K562 (cell line): ENCODE measurements around the gene USP19. TPM values are rescaled to one million over a fixed set of nuclear protein-coding genes. Genes with fewer than 3 reads are reported as not detected.

ENCODE experiments used
- ATAC-seq: fragments of 200-7000 bp; cut with Tn5 transposase; 3 replicates; pipeline ENCODE4 v1.9.1; 2020; ENCODE audit warnings: moderate library complexity
- BruUV-seq: library from RNA; stranded (reverse); fragments of 400-500 nt; replicated peaks from 2 replicates; lab custom pipeline; 2021; lab: Mats Ljungman, UMichigan
- CTCF ChIA-PET: fragments of 300-600 bp; formaldehyde crosslinking; extraction: SDS; loops from one replicate; lab custom pipeline; 2021; ENCODE audit warnings: low intra/inter-chr PET ratio; lab: Yijun Ruan, JAX
- POLR2A ChIA-PET: fragments of 300-600, 350-650 bp; sonication (Branson Sonifier 250); formaldehyde crosslinking; extraction: SDS; loops from one replicate; lab custom pipeline; 2021; ENCODE audit warnings: antibody characterized with exemption, inconsistent platforms; lab: Yijun Ruan, JAX
- DNase-seq, 4 experiments: peaks; one replicate each; pipeline versions ENCODE4 v3.0.0 to v3.0.0-alpha.2; 2011 to 2018; ENCODE audit warnings: low spot score in 3 of 4, mixed read lengths in 3 of 4; ENCODE audit errors: extremely low read depth in 1 of 4
- FAIRE-seq: peaks from 2 replicates; lab custom pipeline; 2011; peaks lifted over from hg19 to GRCh38; lab: Jason Lieb, UNC
- H2AFZ ChIP-seq: 2 replicates; pipeline ENCODE4 v1.6.0; 2011; ENCODE audit warnings: low read depth, low read length, control low read depth, inconsistent platforms
- H3K27ac ChIP-seq: fragments of 200-600 bp; 3 replicates; pipeline ENCODE4 v1.8.0; 2011; ENCODE audit warnings: low read depth, mild to moderate bottlenecking, control low read depth, inconsistent platforms, low read length, moderate library complexity, mixed read lengths; ENCODE audit errors: extremely low read depth
- H3K27me3 ChIP-seq, 2 experiments: fragments of 300-600 bp in 1 of 2; 2 replicates in 1 of 2; 3 replicates in 1 of 2; pipeline versions ENCODE4 v1.6.0 to v1.8.0; 2011; ENCODE audit warnings: inconsistent platforms in 2 of 2, low read length in 2 of 2, mild to moderate bottlenecking in 1 of 2, mixed read lengths in 1 of 2, moderate library complexity in 1 of 2; ENCODE audit not compliant: control insufficient read depth in 2 of 2, insufficient read depth in 2 of 2
- H3K36me3 ChIP-seq: fragments of 300-600 bp; 3 replicates; pipeline ENCODE4 v1.8.0; 2011; ENCODE audit warnings: mild to moderate bottlenecking, low read length, inconsistent platforms; ENCODE audit not compliant: control insufficient read depth, insufficient read depth
- H3K4me1 ChIP-seq, 2 experiments: fragments of 200-600 bp in 1 of 2; replicated peaks in 1 of 2; 2 replicates in 1 of 2; 3 replicates in 1 of 2; pipeline versions ENCODE4 v1.5.1 to v1.8.0; 2011; ENCODE audit warnings: inconsistent platforms in 2 of 2, low read length in 2 of 2, mild to moderate bottlenecking in 1 of 2, mixed read lengths in 1 of 2, moderate library complexity in 1 of 2; ENCODE audit not compliant: control insufficient read depth in 2 of 2, insufficient read depth in 2 of 2
- H3K4me2 ChIP-seq: 2 replicates; pipeline ENCODE4 v1.6.1; 2011; ENCODE audit warnings: low read length, control low read depth, inconsistent platforms, mixed read lengths; ENCODE audit not compliant: insufficient read depth
- H3K4me3 ChIP-seq: fragments of 200-600 bp; sonication (generic), shearing (Covaris generic); 2 replicates; pipeline ENCODE4 v1.5.1; 2016; ENCODE audit warnings: control low read depth, inconsistent platforms
- H3K79me2 ChIP-seq: fragments of 200-600 bp; 3 replicates; pipeline ENCODE4 v1.8.0; 2011; ENCODE audit warnings: low read length, inconsistent platforms; ENCODE audit not compliant: control insufficient read depth, insufficient read depth
- H3K9ac ChIP-seq, 2 experiments: 2 replicates each; pipeline versions ENCODE4 v1.6.0 to v1.6.1; 2011; ENCODE audit warnings: low read depth in 2 of 2, low read length in 2 of 2, control low read depth in 1 of 2, inconsistent platforms in 1 of 2, mild to moderate bottlenecking in 1 of 2, mixed read lengths in 1 of 2; ENCODE audit not compliant: insufficient read depth in 1 of 2
- H3K9me1 ChIP-seq: one replicate; pipeline ENCODE4 v1.6.0; 2011; ENCODE audit warnings: inconsistent platforms, mild to moderate bottlenecking, low read length, moderate library complexity; ENCODE audit not compliant: control insufficient read depth, insufficient read depth
- H3K9me3 ChIP-seq: replicated peaks from 2 replicates; pipeline ENCODE4 v1.5.1; 2011; ENCODE audit warnings: low read depth, low read length, inconsistent platforms; ENCODE audit not compliant: control insufficient read depth, insufficient read depth
- H4K20me1 ChIP-seq: replicated peaks from 2 replicates; pipeline ENCODE4 v1.6.1; 2011; ENCODE audit warnings: low read length, inconsistent platforms, mixed read lengths; ENCODE audit not compliant: control insufficient read depth, insufficient read depth
- BACH1 ChIP-seq: fragments of 200-800 bp; sonication (Bioruptor generic); IDR thresholded peaks from 2 replicates; pipeline ENCODE4 v1.6.1; 2016; ENCODE audit warnings: missing genetic modification characterization, missing compliant biosample characterization
- CBFA2T2 ChIP-seq: fragments of 450-650 bp; conservative IDR thresholded peaks from 2 replicates; pipeline ENCODE4 v1.6.1; 2017; ENCODE audit warnings: mild to moderate bottlenecking
- GABPB2 ChIP-seq: fragments of 250-450 bp; sonication (Bioruptor Pico); conservative IDR thresholded peaks from 2 replicates; pipeline ENCODE4 v1.5.1; 2021; ENCODE audit warnings: mild to moderate bottlenecking
- NFATC3 ChIP-seq: fragments of 450-650 bp; IDR thresholded peaks from 2 replicates; pipeline ENCODE4 v1.6.1; 2017; ENCODE audit warnings: mild to moderate bottlenecking
- PCBP2 ChIP-seq: fragments of 200-400 bp; formaldehyde crosslinking; IDR thresholded peaks from 2 replicates; pipeline ENCODE4 v1.6.1; 2018; ENCODE audit warnings: low read length, low read depth, mild to moderate bottlenecking, moderate library complexity; ENCODE audit not compliant: poor library complexity, severe bottlenecking
- SAFB2 ChIP-seq: fragments of 200-400 bp; formaldehyde crosslinking; IDR thresholded peaks from 2 replicates; pipeline ENCODE4 v1.6.1; 2018; ENCODE audit warnings: borderline replicate concordance, low read length, low read depth, moderate library complexity; ENCODE audit not compliant: severe bottlenecking
- SAP30 ChIP-seq: fragments of 200-600 bp; sonication (generic); IDR thresholded peaks from 2 replicates; pipeline ENCODE4 v1.6.1; 2012; ENCODE audit warnings: borderline replicate concordance, low read depth, mild to moderate bottlenecking, moderate library complexity, low read length, control low read depth, inconsistent platforms; ENCODE audit not compliant: insufficient read depth, poor library complexity, severe bottlenecking
- SMARCE1 ChIP-seq: fragments of 450-650 bp; IDR thresholded peaks from 2 replicates; pipeline ENCODE4 v1.7.1; 2016; ENCODE audit warnings: mild to moderate bottlenecking
- TBL1XR1 ChIP-seq, 2 experiments: IDR thresholded peaks; 2 replicates each; pipeline ENCODE4 v1.6.1; 2012; ENCODE audit warnings: improper control_type of control experiment in 2 of 2, low read length in 2 of 2, mild to moderate bottlenecking in 1 of 2
- TCFL5 ChIP-seq: fragments of 250-450 bp; sonication (Bioruptor Pico); conservative IDR thresholded peaks from 2 replicates; pipeline ENCODE4 v1.6.1; 2021; ENCODE audit warnings: mild to moderate bottlenecking, moderate library complexity, matching md5 sums
- ZSCAN32 ChIP-seq: fragments of 450-650 bp; formaldehyde crosslinking; IDR thresholded peaks from 2 replicates; pipeline ENCODE4 v1.4.0; 2020; ENCODE audit warnings: mild to moderate bottlenecking, moderate library complexity
- WGBS: fragments of 100-300 bp; shearing (Covaris generic); methylation state at CpG from one replicate; pipeline ENCODE4 v1.1.6; 2016; ENCODE audit warnings: low coverage, mixed read lengths; ENCODE audit not compliant: insufficient coverage; ENCODE audit errors: missing lambda C conversion rate; 5-methylcytosine and 5-hydroxymethylcytosine counted together
- in situ Hi-C: fragments of 300-500 bp; cut with MboI; formaldehyde crosslinking; loops from 4 replicates; pipeline ENCODE4 v1.15.0; 2018; ENCODE audit warnings: inconsistent platforms, mixed read lengths
- intact Hi-C: fragments of 100-400 bp; cut with micrococcal nuclease; formaldehyde crosslinking; loops from 2 replicates; pipeline ENCODE4 v1.14.2; 2022
- polyA plus RNA-seq, 8 experiments: library from polyadenylated mRNA; depleted of rRNA in 4 of 8; stranded (reverse) in 5 of 8; unstranded in 3 of 8; fragments of >200 nt; fragmentation: Nextera tagmentation in 2 of 8; fragmentation: Illumina TruSeq in 1 of 8; extraction: Ambion mirVana in 2 of 8; extraction: Trizol in 1 of 8; gene quantifications; 2 replicates each; pipeline versions ENCODE4 v1.2.1 to v1.2.3, GENCODE V29; 2011 to 2014; ENCODE audit warnings: inconsistent platforms in 1 of 8, missing spikeins in 1 of 8
- total RNA-seq, 7 experiments: library from RNA; depleted of rRNA in 6 of 7; stranded (reverse); fragments of >200 nt in 6 of 7; fragmentation: Illumina TruSeq in 2 of 7; extraction: Trizol in 2 of 7; gene quantifications; 2 replicates each; pipeline versions ENCODE4 v1.2.1 to v1.2.3, GENCODE V29; 2011 to 2021; ENCODE audit warnings: low replicate concordance in 1 of 7
- TF ChIP-seq, protein P1 (sequence below): fragments of 450-650 bp; IDR thresholded peaks from 2 replicates; pipeline ENCODE4 v1.6.1; 2016; ENCODE audit warnings: mild to moderate bottlenecking

USP19 gene
- total and polyA plus RNA-seq, 9 of the 15 experiments (the other 6 are each of a cell fraction or from before 2014, with no cell fraction given): 0.24 to 65.9 (median 36.9) TPM

GRCh38 chr3:49163609-49164008 lies 43.0 kb upstream of the USP19 start:
- H3K36me3 ChIP-seq: peaks cover 32% of the 10 kb centered on the region; the same call in 2 of the 3 replicates
- ATAC-seq (no peak), FAIRE-seq (no peak), DNase-seq (no peak)
- in situ Hi-C loops (loop anchor here (25.0 kb wide), 1 partner anchor 274 kb away; the partner anchor contains the start of gene NICN1), intact Hi-C loops (loop anchor here (10.0 kb wide), 1 partner anchor 139 kb away; the partner anchor contains the start of genes IMPDH2 and NDUFAF3)
- peaks cover 5% of the 10 kb centered on the region; the same call in 1 of the 2 replicates for H3K9me3 ChIP-seq
- BruUV-seq: no TSS peak
- TF ChIP-seq SAP30 (no peak), BACH1 (tag) (no peak), NFATC3 (no peak), ZSCAN32 (CRISPR knock-in tag) (no peak), TCFL5 (no peak), SMARCE1 (no peak), TBL1XR1 (IDR thresholded peaks at IDR 0.05; ENCODE audit: low read length in 2 of 2) (no peak), PCBP2 (no peak), SAFB2 (no peak), CBFA2T2 (no peak), GABPB2 (no peak)
- TF ChIP-seq, protein P1, sequence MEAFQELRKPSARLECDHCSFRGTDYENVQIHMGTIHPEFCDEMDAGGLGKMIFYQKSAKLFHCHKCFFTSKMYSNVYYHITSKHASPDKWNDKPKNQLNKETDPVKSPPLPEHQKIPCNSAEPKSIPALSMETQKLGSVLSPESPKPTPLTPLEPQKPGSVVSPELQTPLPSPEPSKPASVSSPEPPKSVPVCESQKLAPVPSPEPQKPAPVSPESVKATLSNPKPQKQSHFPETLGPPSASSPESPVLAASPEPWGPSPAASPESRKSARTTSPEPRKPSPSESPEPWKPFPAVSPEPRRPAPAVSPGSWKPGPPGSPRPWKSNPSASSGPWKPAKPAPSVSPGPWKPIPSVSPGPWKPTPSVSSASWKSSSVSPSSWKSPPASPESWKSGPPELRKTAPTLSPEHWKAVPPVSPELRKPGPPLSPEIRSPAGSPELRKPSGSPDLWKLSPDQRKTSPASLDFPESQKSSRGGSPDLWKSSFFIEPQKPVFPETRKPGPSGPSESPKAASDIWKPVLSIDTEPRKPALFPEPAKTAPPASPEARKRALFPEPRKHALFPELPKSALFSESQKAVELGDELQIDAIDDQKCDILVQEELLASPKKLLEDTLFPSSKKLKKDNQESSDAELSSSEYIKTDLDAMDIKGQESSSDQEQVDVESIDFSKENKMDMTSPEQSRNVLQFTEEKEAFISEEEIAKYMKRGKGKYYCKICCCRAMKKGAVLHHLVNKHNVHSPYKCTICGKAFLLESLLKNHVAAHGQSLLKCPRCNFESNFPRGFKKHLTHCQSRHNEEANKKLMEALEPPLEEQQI: no peak
- no peak overlapping the region for H2AFZ ChIP-seq
- WGBS: 93% methylated on average over 7 of the region's 8 CpGs
- ChIA-PET POLR2A (interaction anchor here (0.8 to 1.1 kb wide), 2 partner anchors 8 to 11 kb away, joined by 3 to 5 read pairs; no protein-coding TSS in a partner anchor), CTCF (no interaction called here)
- H3K79me2 ChIP-seq: peaks cover 26% of the 10 kb centered on the region
- no peaks in the 10 kb centered on the region for H4K20me1 ChIP-seq
- no peaks in the 10 kb centered on the region for H3K27me3 ChIP-seq
- H3K9ac ChIP-seq: no peak overlapping the region; a peak in 1 of 4 replicates
- peaks cover 7 to 22% of the 10 kb centered on the region in 2 experiments; a peak in 3 of 5 replicates for H3K4me1 ChIP-seq
- H3K4me3 ChIP-seq: no peak overlapping the region
- no peaks in the 10 kb centered on the region for H3K9me1 ChIP-seq
- no peak overlapping the region for H3K4me2 ChIP-seq
- H3K27ac ChIP-seq: no peak overlapping the region
